ENCODE results near the gene COX17.

COX17 gene

DNA sequence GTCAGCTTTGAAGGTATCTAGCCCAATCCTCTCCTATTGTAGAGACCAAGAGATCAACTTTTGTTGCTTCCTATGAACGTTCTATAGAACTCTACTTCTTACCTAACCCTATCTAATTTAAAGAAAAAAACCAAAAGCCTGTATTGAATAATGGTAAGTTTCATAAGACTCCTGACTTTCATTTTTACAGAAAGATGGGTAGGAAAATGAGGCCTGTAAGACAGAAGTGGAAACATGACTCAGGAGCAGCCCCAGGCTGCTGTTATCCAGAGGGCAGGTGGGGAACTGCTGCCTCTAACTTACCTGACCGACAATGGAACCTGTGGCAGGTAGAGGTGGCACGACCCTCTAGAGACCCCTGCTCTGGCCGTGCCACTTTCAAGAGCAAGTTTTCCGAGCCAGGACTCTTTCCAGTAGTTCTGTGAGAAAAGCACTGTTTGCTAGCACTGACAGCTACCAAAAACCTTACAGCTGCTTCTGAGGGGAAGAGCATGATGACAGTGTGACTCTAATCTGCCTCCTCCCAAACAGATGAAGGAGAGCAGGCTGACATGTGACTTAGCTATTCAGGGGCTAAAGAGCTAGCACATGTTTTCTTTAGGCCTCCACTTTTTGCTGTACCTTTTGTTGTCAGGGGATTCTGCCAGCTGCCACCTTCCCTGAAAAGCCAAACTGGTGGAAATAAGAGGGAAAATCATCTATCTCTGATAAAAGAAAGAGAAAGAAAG, 34.3 kb downstream of the COX17 start:
- DNase-seq: no peak

- no peak for DNase-seq
These were observed 35.8 kb downstream of the COX17 start for GRCh38 chr3:119641416-119641815.

- no peak for DNase-seq
These were observed 37.5 kb downstream of the COX17 start for GRCh38 chr3:119639494-119640350.

GRCh38 chr3:119637679-119638477, 39.3 kb downstream of the COX17 start:
- no peak for DNase-seq

- no peak for DNase-seq
These were observed 40.2 kb downstream of the COX17 start for GRCh38 chr3:119636891-119637611.

GRCh38 chr3:119636249-119636648, 41.0 kb downstream of the COX17 start:
- DNase-seq: no peak

DNA sequence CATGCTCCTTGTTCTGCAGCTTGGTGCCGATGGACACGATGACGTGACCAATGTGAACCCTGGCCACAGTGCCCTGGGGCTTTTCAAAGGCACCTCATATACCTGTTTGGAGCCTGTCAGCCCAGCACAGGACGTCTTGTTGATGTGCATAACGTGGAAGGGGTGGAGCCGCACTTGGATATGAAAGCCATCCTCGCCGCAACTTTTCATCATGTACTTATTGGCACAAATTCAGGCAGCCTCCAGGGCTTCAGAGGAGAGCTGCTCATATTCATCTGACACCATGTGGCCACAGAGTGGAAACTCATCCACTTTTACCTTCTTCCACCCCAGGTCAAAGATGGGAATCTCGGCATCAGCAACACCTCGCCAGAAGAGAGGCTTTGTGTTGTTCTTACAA, 41.5 kb downstream of the COX17 start:
- no peak for DNase-seq

DNA sequence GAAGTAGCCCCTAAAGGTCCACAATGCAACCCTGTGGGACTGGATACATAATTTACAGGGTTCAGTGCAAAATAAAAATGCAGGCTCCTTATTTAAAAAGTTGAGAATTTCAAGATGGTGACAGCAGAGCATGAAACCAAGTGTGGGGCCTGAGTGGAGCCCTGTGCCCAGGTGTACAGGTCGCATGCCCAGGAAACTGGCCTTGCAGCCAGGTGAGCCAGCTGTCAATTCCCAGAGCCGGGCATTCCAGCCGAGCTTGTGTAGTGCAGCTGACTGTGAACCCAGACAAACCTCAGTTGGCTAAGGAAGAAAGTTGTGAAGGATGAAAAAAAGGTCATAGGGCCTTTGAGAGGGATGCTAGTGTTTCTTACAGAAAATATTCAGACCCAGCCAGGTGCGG, 44.4 kb downstream of the COX17 start:
- no peak for DNase-seq

DNA sequence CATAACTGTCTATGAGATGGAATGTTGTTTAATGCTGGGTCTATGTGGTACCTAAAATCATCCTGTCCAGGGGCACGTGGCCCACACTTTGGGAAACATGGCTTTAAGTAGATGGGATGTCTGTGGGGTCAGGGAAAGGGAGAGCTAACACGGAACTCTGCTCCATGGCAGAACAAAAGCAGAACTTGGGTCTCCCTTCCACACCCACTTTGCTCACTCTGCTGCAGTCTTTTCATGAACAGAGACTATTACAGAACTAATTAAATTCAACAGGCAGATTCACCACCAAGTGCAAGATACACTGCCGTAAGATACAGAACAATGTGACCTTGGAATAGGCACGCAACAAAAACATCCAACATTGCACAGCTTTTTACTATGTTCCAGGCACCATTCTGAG, 45.0 kb downstream of the COX17 start:
- no peak for DNase-seq

DNA sequence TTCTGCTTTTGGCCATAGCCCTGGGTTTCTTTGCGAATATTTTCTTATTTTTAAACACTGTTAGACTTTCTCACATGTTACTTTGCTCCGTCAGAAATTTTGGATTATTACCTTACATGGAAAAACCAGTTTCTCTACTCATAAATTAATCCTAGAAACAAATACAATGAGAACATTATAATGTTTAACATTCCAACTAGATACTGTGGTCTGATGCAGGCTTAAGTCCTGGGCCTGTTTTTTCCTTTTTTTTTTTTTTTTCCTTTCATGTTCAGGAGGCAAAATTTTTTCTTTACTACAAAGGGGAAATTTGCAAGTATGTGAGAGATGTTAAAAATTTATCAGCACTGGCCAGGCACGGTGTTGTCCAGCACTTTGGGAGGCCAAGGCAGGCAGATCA, 45.7 kb downstream of the COX17 start:
- DNase-seq: no peak

GRCh38 chr3:119630880-119631329, 46.3 kb downstream of the COX17 start:
- DNase-seq: no peak

GRCh38 chr3:119630128-119630879, 46.9 kb downstream of the COX17 start:
- no peak for DNase-seq

- DNase-seq: no peak
These were observed 48.3 kb downstream of the COX17 start for GRCh38 chr3:119628816-119629445.

DNA sequence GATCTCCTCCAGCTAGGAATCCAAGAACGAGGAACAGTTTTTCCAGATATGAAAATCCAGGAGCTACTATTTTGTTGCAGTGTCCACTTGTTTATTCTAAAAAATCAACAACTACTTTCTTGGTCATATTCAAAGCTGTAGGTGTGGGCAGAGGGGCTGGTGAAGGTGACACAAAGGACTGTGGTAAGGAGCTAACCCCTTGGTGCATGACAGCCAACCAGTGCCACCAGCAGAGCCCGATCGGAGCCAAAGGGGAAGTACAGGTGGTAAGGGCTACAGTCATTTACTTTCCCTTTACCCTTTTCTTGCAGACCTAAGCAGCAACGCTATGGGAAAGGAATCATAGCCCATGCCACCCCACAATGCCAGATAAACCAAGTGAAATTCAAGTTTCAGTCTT, 48.8 kb downstream of the COX17 start:
- DNase-seq: no peak

DNA sequence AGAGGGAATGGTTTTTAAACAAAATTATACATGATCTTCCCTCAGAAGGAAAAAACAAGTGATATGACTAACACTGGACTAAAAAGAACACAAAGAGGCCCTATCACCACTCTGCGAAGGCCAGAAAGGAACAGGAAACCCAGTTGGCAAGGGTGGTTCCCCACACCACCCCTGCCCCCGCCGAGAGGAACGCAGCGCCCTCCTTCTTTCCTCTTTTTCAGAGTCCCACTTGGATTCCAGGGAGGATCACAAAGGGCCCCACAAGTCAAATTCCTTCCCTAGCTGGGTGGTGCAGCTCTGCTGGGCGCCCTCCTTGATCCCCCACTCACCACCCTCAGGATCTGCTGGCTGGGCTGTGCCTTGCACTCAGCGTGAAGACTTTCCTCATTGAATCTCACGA, 49.7 kb downstream of the COX17 start:
- DNase-seq: no peak

- no peak for DNase-seq
These were observed 51.0 kb downstream of the COX17 start for GRCh38 chr3:119626196-119626595.

DNA sequence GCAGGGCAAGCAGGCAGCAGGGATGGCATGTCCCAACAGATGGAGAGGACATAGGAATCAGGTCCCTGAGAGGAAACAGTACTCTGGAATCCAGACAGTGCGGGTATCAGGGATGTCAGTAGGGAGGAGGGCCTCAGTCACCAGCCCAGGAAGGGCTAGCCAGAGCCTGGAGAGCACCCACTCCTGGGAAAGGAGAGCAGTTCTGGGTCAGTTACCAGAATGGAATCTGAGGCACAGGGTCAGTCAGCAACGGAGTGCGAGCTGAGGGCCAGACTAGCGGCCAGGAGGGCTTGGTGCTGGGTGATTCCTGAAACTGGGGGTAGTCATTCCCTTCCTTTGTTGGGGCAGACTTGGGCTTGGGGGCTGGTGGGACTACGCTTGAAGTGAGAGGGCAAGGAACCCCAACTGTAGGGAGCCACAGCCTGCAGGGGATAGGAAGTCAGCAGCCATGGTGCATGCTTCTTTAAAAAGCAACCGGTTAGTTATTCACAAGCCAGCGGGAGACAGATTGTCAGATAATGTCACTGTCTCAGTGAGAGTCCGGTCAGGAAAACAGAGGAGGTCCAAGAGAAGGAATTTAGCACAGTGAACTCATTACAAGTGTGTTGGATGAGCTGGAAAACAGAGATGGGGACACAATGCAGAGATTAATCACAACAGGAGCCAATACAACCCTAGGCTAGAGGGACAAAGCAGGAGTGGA, 51.6 kb downstream of the COX17 start:
- DNase-seq: no peak

GRCh38 chr3:119624002-119624720, 53.0 kb downstream of the COX17 start:
- no peak for DNase-seq

DNA sequence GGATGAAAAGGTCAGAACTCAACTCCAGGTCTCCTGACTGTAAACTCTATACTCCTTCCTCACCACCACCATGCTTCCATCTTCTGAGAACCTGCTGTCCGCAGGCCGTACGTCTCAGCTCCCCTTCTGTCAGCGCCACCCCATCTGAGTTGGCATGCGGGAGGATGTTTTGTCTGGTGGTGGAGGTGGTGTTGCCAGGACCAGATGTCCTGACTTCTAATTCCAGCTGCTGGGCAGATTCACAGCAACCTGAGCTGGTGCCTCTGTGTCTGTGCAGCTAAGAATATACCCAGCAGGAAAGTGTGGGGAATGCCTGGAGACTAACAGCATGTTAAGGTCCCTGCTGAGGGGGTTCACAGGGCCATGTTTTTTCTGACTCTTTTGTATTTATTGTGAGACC, 56.3 kb downstream of the COX17 start:
- DNase-seq: no peak

Data from NCI-H146 (cell line).